ENCODE results near the gene ZBTB48.

DNA sequence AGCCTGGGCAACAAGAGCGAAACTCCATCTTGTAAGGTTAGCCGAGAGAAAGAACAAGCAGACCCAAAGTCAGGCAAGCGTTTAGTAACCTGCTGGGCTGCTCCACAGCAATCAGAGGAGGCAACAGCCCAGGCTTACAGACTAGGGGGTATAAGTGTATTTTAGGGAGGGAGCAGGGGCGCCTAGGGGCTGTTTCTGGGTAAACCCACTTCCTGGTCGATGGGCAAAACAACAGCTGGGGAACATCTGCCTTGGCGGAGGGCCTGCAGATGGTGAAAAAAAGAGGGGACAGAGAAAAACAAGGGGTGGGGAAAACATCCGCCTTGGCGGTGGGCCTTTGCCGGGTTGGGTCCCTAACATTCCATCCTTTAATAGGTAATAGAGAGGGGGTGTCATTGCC is 19.5 kb upstream of the ZBTB48 start:
- TF ChIP-seq GATA3 (IDR thresholded peaks at IDR 0.05; ENCODE audit: low read depth, low read length) (no peak), GATA2 (IDR thresholded peaks at IDR 0.05; ENCODE audit: low read depth, low read length) (no peak)

Data from SH-SY5Y (cell line).